Spleen (tissue), 7 donors: ENCODE data around the gene MAMSTR.

Experiments
- POLR2A ChIP-seq, 3 donors: fragments of 450-650 bp; IDR thresholded peaks; one replicate each; pipeline ENCODE4 v1.5.1; 2017; ENCODE audit warnings: antibody characterized with exemption in 3 of 3, mild to moderate bottlenecking in 1 of 3
- TF ChIP-seq, protein P1 (sequence below), 11 experiments: fragments of 200-600 bp in 7 of 11; fragments of 450-650 bp in 4 of 11; sonication (generic) in 4 of 11; IDR thresholded peaks in 8 of 11; conservative IDR thresholded peaks in 3 of 11; 1 replicate in 7 of 11; 2 replicates in 4 of 11; pipeline versions ENCODE4 v1.4.0 to v1.8.0; 2016 to 2021; ENCODE audit warnings: antibody characterized with exemption in 11 of 11, inconsistent platforms in 4 of 11, mild to moderate bottlenecking in 1 of 11
- donor health status: DM: no; HTN: no; CAD: no; lungs with moderate emphysema.
- donor health status: DM: no; HTN: no; CAD: no.
- donor health status: DM: no; HTN: no; CAD: no.

DNA sequence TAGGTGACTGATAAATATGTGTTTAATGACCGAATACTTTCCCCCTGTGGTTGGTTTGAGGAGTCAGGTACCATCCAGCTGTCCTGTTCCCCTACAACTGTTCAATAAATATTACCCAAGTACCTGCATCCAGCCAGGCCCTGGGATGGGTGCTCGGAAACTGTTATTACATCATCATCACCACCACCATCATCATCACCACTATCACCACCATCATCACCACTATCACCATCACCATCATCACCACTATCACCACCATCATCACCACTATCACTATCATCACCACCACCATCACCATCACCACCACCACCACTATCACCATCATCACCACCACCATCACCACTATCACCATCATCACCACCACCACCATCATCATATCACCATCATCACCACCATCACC is 50.8 kb downstream of the MAMSTR start:
- TF ChIP-seq, protein P1, sequence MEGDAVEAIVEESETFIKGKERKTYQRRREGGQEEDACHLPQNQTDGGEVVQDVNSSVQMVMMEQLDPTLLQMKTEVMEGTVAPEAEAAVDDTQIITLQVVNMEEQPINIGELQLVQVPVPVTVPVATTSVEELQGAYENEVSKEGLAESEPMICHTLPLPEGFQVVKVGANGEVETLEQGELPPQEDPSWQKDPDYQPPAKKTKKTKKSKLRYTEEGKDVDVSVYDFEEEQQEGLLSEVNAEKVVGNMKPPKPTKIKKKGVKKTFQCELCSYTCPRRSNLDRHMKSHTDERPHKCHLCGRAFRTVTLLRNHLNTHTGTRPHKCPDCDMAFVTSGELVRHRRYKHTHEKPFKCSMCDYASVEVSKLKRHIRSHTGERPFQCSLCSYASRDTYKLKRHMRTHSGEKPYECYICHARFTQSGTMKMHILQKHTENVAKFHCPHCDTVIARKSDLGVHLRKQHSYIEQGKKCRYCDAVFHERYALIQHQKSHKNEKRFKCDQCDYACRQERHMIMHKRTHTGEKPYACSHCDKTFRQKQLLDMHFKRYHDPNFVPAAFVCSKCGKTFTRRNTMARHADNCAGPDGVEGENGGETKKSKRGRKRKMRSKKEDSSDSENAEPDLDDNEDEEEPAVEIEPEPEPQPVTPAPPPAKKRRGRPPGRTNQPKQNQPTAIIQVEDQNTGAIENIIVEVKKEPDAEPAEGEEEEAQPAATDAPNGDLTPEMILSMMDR (IDR thresholded peaks at IDR 0.05 in 8 of 11, conservative IDR thresholded peaks at IDR 0.05 in 3 of 11): no peak
- no peak for TF ChIP-seq POLR2A (IDR thresholded peaks at IDR 0.05)
